ENCODE data around the gene UBE2O. TPM values are rescaled to one million over a fixed set of nuclear protein-coding genes. Genes with fewer than 3 reads are reported as not detected.

The UBE2O gene
- total and polyA plus RNA-seq, 4 donors, result 3.3 to 71.5 (median 9.2) TPM

GRCh38 chr17:76447931-76448652 lies 4.9 kb downstream of the UBE2O start (continued):
- no peak for TF ChIP-seq ATF3 (IDR thresholded peaks at IDR 0.05)
- no peak for TF ChIP-seq HNF4G (IDR thresholded peaks at IDR 0.05)
- no peak for TF ChIP-seq SP1 (IDR thresholded peaks at IDR 0.05)
- TF ChIP-seq EGR1 (IDR thresholded peaks at IDR 0.05; ENCODE audit: low read depth in 2 of 2), result no peak
- TF ChIP-seq GABPA (IDR thresholded peaks at IDR 0.05 in 1 of 2, conservative IDR thresholded peaks at IDR 0.05 in 1 of 2), result no peak

- Histone ChIP-seq H3K4me1 (ENCODE audit: control insufficient read depth in 4 of 4, insufficient read depth in 4 of 4, low read length in 3 of 4) (peaks cover 0 to 8% (median 4%) of the 10 kb centered on the region in 4 donors), H3K27ac (ENCODE audit: low read depth in 1 of 2, low read length in 2 of 2) (no peak overlapping the region)
Measured at GRCh38 chr17:76446449-76447231, 6.3 kb downstream of the UBE2O start.

GRCh38 chr17:76445697-76446448 lies 7.1 kb downstream of the UBE2O start:
- H3K27me3 ChIP-seq (ENCODE audit: control insufficient read depth in 4 of 4, insufficient read depth in 4 of 4, low read length in 3 of 4), result no peaks in the 10 kb centered on the region
- H3K27ac ChIP-seq (ENCODE audit: low read depth in 1 of 2, low read length in 2 of 2), result no peak overlapping the region
- H3K36me3 ChIP-seq (ENCODE audit: control insufficient read depth in 4 of 4, insufficient read depth in 3 of 4, low read depth in 1 of 4, low read length in 3 of 4), result no peaks in the 10 kb centered on the region
- no peaks in the 10 kb centered on the region for H3K9me3 ChIP-seq (ENCODE audit: control insufficient read depth in 4 of 4, low read length in 3 of 4)
- no peak overlapping the region for H3K9ac ChIP-seq (ENCODE audit: low read depth in 1 of 2, low read length in 2 of 2)
- 80% methylated on average over 10 of the region's 10 CpGs for WGBS
- DNase-seq (ENCODE audit: low spot score), result no peak
- peaks cover 0 to 4% (median 0%) of the 10 kb centered on the region in 4 donors for H3K4me1 ChIP-seq (ENCODE audit: control insufficient read depth in 4 of 4, insufficient read depth in 4 of 4, low read length in 3 of 4)
- H3K4me3 ChIP-seq (ENCODE audit: low read depth in 1 of 3, low read length in 3 of 3), result no peak overlapping the region
- TF ChIP-seq EGR1 (IDR thresholded peaks at IDR 0.05; ENCODE audit: low read depth in 2 of 2) (no peak), CTCF (IDR thresholded peaks at IDR 0.05; ENCODE audit: low read depth, low read length, missing input control) (no peak), NR2F2 (IDR thresholded peaks at IDR 0.05) (no peak), JUND (IDR thresholded peaks at IDR 0.05) (no peak), SP1 (IDR thresholded peaks at IDR 0.05) (no peak), RXRA (IDR thresholded peaks at IDR 0.05) (no peak), REST (IDR thresholded peaks at IDR 0.05) (no peak), TAF1 (conservative IDR thresholded peaks at IDR 0.05) (no peak), YY1 (IDR thresholded peaks at IDR 0.05) (no peak), HNF4G (IDR thresholded peaks at IDR 0.05) (no peak)

More at GRCh38 chr17:76446449-76447231, 6.3 kb downstream of the UBE2O start:
- H3K9me3 ChIP-seq (ENCODE audit: control insufficient read depth in 4 of 4, low read length in 3 of 4), result no peaks in the 10 kb centered on the region
- H3K9ac ChIP-seq (ENCODE audit: low read depth in 1 of 2, low read length in 2 of 2), result no peak overlapping the region
- DNase-seq (ENCODE audit: low spot score), result no peak
- WGBS, result 77% methylated on average over 9 of the region's 9 CpGs
- TF ChIP-seq SP1 (IDR thresholded peaks at IDR 0.05) (no peak), YY1 (IDR thresholded peaks at IDR 0.05) (no peak), GABPA (IDR thresholded peaks at IDR 0.05 in 1 of 2, conservative IDR thresholded peaks at IDR 0.05 in 1 of 2) (no peak), TAF1 (conservative IDR thresholded peaks at IDR 0.05) (no peak), HNF4A (conservative IDR thresholded peaks at IDR 0.05) (no peak), FOXA2 (IDR thresholded peaks at IDR 0.05) (no peak), NR2F2 (IDR thresholded peaks at IDR 0.05) (no peak), HNF4G (IDR thresholded peaks at IDR 0.05) (no peak), CTCF (IDR thresholded peaks at IDR 0.05; ENCODE audit: low read depth, low read length, missing input control) (no peak), ATF3 (IDR thresholded peaks at IDR 0.05) (no peak)
- H3K27me3 ChIP-seq (ENCODE audit: control insufficient read depth in 4 of 4, insufficient read depth in 4 of 4, low read length in 3 of 4), result no peaks in the 10 kb centered on the region
- no peak overlapping the region for H3K4me3 ChIP-seq (ENCODE audit: low read depth in 1 of 3, low read length in 3 of 3)
- no peaks in the 10 kb centered on the region for H3K36me3 ChIP-seq (ENCODE audit: control insufficient read depth in 4 of 4, insufficient read depth in 3 of 4, low read depth in 1 of 4, low read length in 3 of 4)

Measured in liver (tissue), 9 donors.